NCI-H774 (cell line): Measurements from ENCODE around the gene SEC22B.
"Not testable (repeated sequence)": the region's sequence is repeated elsewhere in the genome, so short reads cannot be mapped to it uniquely, and the experiment has no call there.

ENCODE experiments used
- DNase-seq: peaks from one replicate; lab custom pipeline; 2025; lab: John Stamatoyannopoulos, UW

SEC22B gene

DNA sequence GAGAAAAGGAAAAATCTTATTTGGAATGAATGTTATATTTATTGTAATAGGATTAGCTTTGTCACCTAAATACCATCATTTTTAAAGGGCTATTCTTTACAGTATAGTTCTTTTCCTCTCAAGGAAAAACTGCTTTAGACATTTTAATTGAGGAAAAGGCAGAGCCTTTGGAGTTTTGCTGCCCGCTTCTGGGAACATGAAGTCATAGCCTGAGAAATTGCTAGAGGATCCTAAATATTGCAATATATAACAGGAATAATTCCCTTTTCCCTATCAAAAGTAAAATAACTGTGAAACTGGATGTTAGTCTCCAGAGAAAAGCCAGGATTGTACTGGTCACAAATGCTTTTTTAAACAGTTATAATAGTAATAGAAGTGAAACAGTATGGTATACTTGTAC is 30.5 kb downstream of the SEC22B start:
- not testable (repeated sequence) for DNase-seq

GRCh38 chr1:120144626-120145025 is 31.7 kb downstream of the SEC22B start:
- DNase-seq = not testable (repeated sequence)

GRCh38 chr1:120144169-120144568 is 32.2 kb downstream of the SEC22B start:
- not testable (repeated sequence) for DNase-seq

DNA sequence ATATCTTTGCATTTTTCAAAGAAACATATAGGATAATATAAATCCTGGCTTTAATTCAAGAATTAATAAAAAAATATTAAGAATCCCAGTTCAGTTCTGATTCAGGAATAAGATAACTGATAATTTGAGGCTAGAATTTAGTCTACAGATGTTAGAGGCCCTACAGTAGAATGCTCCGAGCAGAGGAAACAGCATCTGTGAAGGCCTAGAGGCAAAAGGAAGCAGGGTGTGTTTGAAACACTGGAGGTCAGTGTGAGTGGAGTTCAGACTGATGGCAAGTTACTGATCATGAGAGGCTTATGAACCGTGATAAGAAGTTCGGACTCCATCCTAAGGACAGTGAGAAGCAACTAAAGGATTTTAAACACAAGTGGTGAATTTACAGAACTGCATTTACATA is 33.0 kb downstream of the SEC22B start:
- DNase-seq = not testable (repeated sequence)

DNA sequence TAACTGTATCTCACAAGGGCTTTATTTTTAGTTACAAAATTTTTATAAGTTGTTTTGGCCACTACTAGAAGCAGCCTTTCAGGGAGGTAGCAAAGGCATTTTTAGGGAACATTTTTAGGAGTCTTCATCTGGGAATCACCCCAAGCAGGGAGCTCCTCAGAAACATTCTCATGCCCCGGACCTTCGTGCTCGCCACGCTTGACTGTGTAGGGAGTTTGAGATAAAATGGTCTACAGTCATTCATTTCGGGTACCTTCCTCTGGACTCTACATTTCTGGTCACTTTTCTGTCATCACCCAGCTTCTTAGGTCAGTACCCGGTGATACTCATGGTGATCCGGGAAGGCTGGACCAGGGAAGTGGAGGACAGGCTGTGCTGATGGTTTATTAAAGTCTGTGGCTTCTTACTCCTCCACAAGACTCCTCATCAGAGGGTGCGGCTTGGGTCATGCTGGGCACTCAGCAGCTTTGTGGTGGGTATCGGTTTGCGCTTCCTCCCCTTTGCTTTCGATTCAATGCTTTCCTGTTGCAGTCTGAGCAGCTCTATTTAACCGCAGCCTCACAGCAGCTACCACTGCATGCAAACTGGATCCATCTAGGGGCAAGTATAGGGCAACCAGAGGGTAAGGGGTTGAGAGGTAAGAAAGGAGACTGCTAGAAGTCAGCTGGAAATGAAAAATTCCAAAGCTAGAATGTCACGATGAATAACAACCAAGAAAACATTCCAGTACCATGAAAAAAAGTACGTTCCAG is 33.6 kb downstream of the SEC22B start:
- not testable (repeated sequence) for DNase-seq

- DNase-seq = not testable (repeated sequence)
These were observed 34.5 kb downstream of the SEC22B start for GRCh38 chr1:120141865-120142264.

GRCh38 chr1:120140656-120141265 is 35.6 kb downstream of the SEC22B start:
- not testable (repeated sequence) for DNase-seq

DNA sequence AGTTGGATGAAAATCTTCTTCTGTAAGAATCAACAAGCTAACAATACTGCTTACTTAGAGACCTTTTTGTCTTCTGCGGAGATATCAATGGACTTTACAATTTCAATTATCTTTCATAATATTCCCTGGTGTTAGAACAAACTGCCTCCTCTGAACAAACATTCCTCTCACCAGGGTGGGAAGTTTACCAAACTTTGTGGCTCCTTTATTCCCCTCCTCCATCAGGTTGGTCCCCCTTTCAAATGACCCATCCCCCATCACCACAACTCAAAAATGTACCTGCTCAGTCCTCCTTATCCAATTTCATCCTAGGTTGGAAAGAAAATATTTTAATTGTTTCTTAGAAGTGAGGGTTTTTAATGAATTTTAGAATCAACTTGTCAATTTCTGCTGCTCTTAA is 40.2 kb downstream of the SEC22B start:
- not testable (repeated sequence) for DNase-seq

GRCh38 chr1:120133928-120134325 is 42.4 kb downstream of the SEC22B start:
- not testable (repeated sequence) for DNase-seq

GRCh38 chr1:120133228-120133927 is 42.9 kb downstream of the SEC22B start:
- DNase-seq = no peak

DNA sequence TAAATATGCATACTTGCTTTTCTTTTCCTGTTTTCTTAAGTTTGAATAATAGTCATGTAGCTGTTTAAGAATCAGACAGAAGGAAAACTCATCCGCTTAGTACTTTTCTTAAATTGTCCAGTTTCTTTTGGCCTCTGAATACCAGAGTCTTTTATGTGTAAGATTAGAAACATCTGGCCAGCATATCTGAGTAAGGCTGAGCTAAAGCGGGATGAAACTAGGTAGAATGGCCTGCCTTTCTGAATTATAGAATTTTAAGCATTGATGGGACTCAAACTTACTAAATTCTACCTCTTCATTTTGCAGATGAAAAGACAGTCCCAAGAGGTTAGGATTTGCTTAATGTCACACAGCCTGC is 43.9 kb downstream of the SEC22B start:
- not testable (repeated sequence) for DNase-seq

- DNase-seq = not testable (repeated sequence)
These were observed 44.5 kb downstream of the SEC22B start for GRCh38 chr1:120131611-120132405.

GRCh38 chr1:120127921-120128320 is 48.4 kb downstream of the SEC22B start:
- DNase-seq = not testable (repeated sequence)

DNA sequence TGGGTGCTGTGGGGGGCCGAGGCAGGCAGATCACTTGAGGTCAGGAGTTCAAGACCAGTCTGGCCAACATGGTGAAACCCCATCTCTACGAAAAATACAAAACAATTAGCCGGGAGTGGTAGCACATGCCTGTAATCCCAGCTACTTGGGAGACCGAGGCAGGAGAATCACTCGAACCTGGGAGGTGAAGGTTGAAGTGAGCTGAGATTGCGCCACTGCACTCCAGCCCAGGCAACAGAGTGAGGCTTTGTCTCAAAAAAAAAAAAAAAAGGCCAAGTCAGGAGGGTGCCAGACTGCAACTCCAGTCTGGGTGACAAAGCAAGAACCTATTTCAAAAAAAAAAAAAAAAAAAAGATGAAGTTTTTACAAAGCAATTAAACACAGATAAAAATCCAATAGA is 50.1 kb downstream of the SEC22B start:
- DNase-seq = not testable (repeated sequence)

GRCh38 chr1:120124628-120125027 is 51.7 kb downstream of the SEC22B start:
- not testable (repeated sequence) for DNase-seq

- DNase-seq = not testable (repeated sequence)
These were observed 52.4 kb downstream of the SEC22B start for GRCh38 chr1:120123813-120124510.

GRCh38 chr1:120122262-120122893 is 53.9 kb downstream of the SEC22B start:
- DNase-seq = not testable (repeated sequence)

GRCh38 chr1:120121830-120122229 is 54.5 kb downstream of the SEC22B start:
- DNase-seq = not testable (repeated sequence)

GRCh38 chr1:120120525-120120924 is 55.8 kb downstream of the SEC22B start:
- DNase-seq = not testable (repeated sequence)

GRCh38 chr1:120117371-120118177 is 58.7 kb downstream of the SEC22B start:
- DNase-seq = not testable (repeated sequence)
